Measurements from ENCODE around the gene GOLIM4. TPM values are rescaled to one million over a fixed set of nuclear protein-coding genes. Genes with fewer than 3 reads are reported as not detected.
"Not testable (repeated sequence)": the region's sequence is repeated elsewhere in the genome, so short reads cannot be mapped to it uniquely, and the experiment has no call there.

Gene GOLIM4
- polyA plus RNA-seq, 5 donors: 63.6 to 88.7 (median 76.2) TPM

- DNase-seq: no peak
Measured at GRCh38 chr3:168080499-168081170, 15.1 kb downstream of the GOLIM4 start.

- DNase-seq: no peak
Measured at GRCh38 chr3:168080022-168080421, 15.7 kb downstream of the GOLIM4 start.

- DNase-seq: no peak
Measured at GRCh38 chr3:168077091-168077490, 18.6 kb downstream of the GOLIM4 start.

GRCh38 chr3:168073842-168074605 is 21.7 kb downstream of the GOLIM4 start:
- no peak for DNase-seq

GRCh38 chr3:168072323-168072650 is 23.4 kb downstream of the GOLIM4 start:
- DNase-seq: no peak

GRCh38 chr3:168071591-168072322 is 24.0 kb downstream of the GOLIM4 start:
- no peak for DNase-seq

- DNase-seq: no peak
Measured at GRCh38 chr3:168070919-168071318, 24.8 kb downstream of the GOLIM4 start.

GRCh38 chr3:168068346-168068745 is 27.4 kb downstream of the GOLIM4 start:
- no peak for DNase-seq

GRCh38 chr3:168066882-168067281 is 28.8 kb downstream of the GOLIM4 start:
- DNase-seq: no peak

GRCh38 chr3:168065569-168065968 is 30.2 kb downstream of the GOLIM4 start:
- DNase-seq: no peak

- no peak for DNase-seq
Measured at GRCh38 chr3:168063122-168063521, 32.6 kb downstream of the GOLIM4 start.

GRCh38 chr3:168062679-168063078 is 33.0 kb downstream of the GOLIM4 start:
- DNase-seq: no peak

- DNase-seq: no peak
Measured at GRCh38 chr3:168061332-168061996, 34.3 kb downstream of the GOLIM4 start.

- DNase-seq: no peak
Measured at GRCh38 chr3:168060317-168060716, 35.4 kb downstream of the GOLIM4 start.

- no peak for DNase-seq
Measured at GRCh38 chr3:168058481-168058880, 37.2 kb downstream of the GOLIM4 start.

- not testable (repeated sequence) for DNase-seq
Measured at GRCh38 chr3:168056398-168057230, 39.1 kb downstream of the GOLIM4 start.

GRCh38 chr3:168054447-168054846 is 41.3 kb downstream of the GOLIM4 start:
- DNase-seq: no peak

- no peak for DNase-seq
Measured at GRCh38 chr3:168053115-168053514, 42.6 kb downstream of the GOLIM4 start.

GRCh38 chr3:168052515-168052914 is 43.2 kb downstream of the GOLIM4 start:
- DNase-seq: no peak

GRCh38 chr3:168051531-168052471 is 43.9 kb downstream of the GOLIM4 start:
- DNase-seq: no peak

All from right lung (tissue), 5 donors.